CD8-positive, alpha-beta memory T cell (primary cell): ENCODE data around the gene CHD3. TPM values are rescaled to one million over a fixed set of nuclear protein-coding genes. Genes with fewer than 3 reads are reported as not detected.

ENCODE experiments used
- CTCF ChIA-PET: fragments of 350-600 bp; sonication (Branson Sonifier 250); formaldehyde crosslinking; loops from one replicate; lab custom pipeline; 2021; ENCODE audit warnings: antibody characterized with exemption; lab: Charles Lee
- POLR2A ChIA-PET: fragments of 350-600 bp; sonication (Branson Sonifier 250); formaldehyde crosslinking; loops from one replicate; lab custom pipeline; 2021; ENCODE audit warnings: antibody characterized with exemption; lab: Charles Lee
- DNase-seq, 5 donors: peaks; one replicate each; pipeline versions ENCODE4 v3.0.0 to v3.0.0-alpha.2; 2020 to 2022; ENCODE audit warnings: mixed read lengths in 1 of 5
- H3K27ac ChIP-seq: one replicate; pipeline ENCODE4 v1.7.0; 2013; ENCODE audit warnings: low read depth, mild to moderate bottlenecking, low read length, moderate library complexity
- H3K27me3 ChIP-seq: 2 replicates; pipeline ENCODE4 v1.7.0; 2013; ENCODE audit warnings: low read length, mild to moderate bottlenecking; ENCODE audit not compliant: insufficient read depth, poor library complexity, severe bottlenecking
- H3K36me3 ChIP-seq: 2 replicates; pipeline ENCODE4 v1.7.0; 2013; ENCODE audit warnings: mild to moderate bottlenecking, low read length, moderate library complexity; ENCODE audit not compliant: insufficient read depth
- H3K4me1 ChIP-seq: 2 replicates; pipeline ENCODE4 v1.7.0; 2013; ENCODE audit warnings: mild to moderate bottlenecking, low read length, moderate library complexity; ENCODE audit not compliant: insufficient read depth
- H3K4me3 ChIP-seq: 2 replicates; pipeline ENCODE4 v1.7.0; 2013; ENCODE audit warnings: mild to moderate bottlenecking, low read length
- H3K9me3 ChIP-seq: 2 replicates; pipeline ENCODE4 v1.7.0; 2013; ENCODE audit warnings: mild to moderate bottlenecking, low read length
- H3K27ac Mint-ChIP-seq, 8 donors: one replicate each; pipeline ENCODE4 v1.8.0; 2020 to 2021; ENCODE audit warnings: mixed read lengths in 8 of 8, mild to moderate bottlenecking in 6 of 8, inconsistent platforms in 3 of 8, moderate library complexity in 3 of 8
- H3K27me3 Mint-ChIP-seq, 2 donors: one replicate each; pipeline ENCODE4 v1.8.0; 2020 to 2021; ENCODE audit warnings: mixed read lengths in 2 of 2, mild to moderate bottlenecking in 1 of 2, moderate library complexity in 1 of 2
- H3K36me3 Mint-ChIP-seq, 3 donors: one replicate each; pipeline ENCODE4 v1.8.0; 2020 to 2021; ENCODE audit warnings: mixed read lengths in 3 of 3, inconsistent platforms in 1 of 3, mild to moderate bottlenecking in 1 of 3
- H3K4me1 Mint-ChIP-seq, 3 donors: one replicate each; pipeline ENCODE4 v1.8.0; 2020 to 2021; ENCODE audit warnings: mixed read lengths in 3 of 3, inconsistent platforms in 1 of 3, mild to moderate bottlenecking in 1 of 3
- H3K4me3 Mint-ChIP-seq, 7 donors: one replicate each; pipeline ENCODE4 v1.8.0; 2020 to 2021; ENCODE audit warnings: mixed read lengths in 7 of 7, mild to moderate bottlenecking in 6 of 7, moderate library complexity in 4 of 7, inconsistent platforms in 2 of 7
- H3K9me3 Mint-ChIP-seq, 5 donors: one replicate each; pipeline ENCODE4 v1.8.0; 2020 to 2022; ENCODE audit warnings: mixed read lengths in 5 of 5, mild to moderate bottlenecking in 3 of 5, moderate library complexity in 2 of 5, inconsistent platforms in 1 of 5
- polyA plus RNA-seq: library from polyadenylated mRNA; unstranded; fragments of 300-500 nt; fragmentation: Illumina TruSeq; gene quantifications from one replicate; pipeline ENCODE4 v1.2.3, GENCODE V29; 2021
- total RNA-seq, 2 experiments: library from RNA; stranded (reverse); gene quantifications; one replicate each; pipeline ENCODE4 v1.2.3, GENCODE V29; 2021

CHD3 gene
- total and polyA plus RNA-seq, 3 experiments from 2014 or later = 20.1 to 123 (median 116) TPM

GRCh38 chr17:7841915-7842379, 46.6 kb upstream of the CHD3 start:
- DNase-seq = peak; percentile 79 to 91 (median 81)
- ChIA-PET CTCF (interaction anchor here (1.0 to 1.8 kb wide), 3 partner anchors 9 to 147 kb away, joined by 3 to 5 read pairs (median 5); partner anchors contain the start of gene NAA38), POLR2A (interaction anchor here (0.6 to 4.8 kb wide), 5 partner anchors 7 to 156 kb away, joined by 3 to 44 read pairs (median 4); partner anchors contain the start of genes KDM6B, NAA38 and RNF227)
- H3K27me3 ChIP-seq = no peaks in the 10 kb centered on the region
- H3K9me3 Mint-ChIP-seq = peaks cover 0 to 5% (median 0%) of the 10 kb centered on the region in 5 donors
- H3K4me3 ChIP-seq = peak overlapping the region; percentile 92
- peak overlapping the region; percentile 99 for H3K27ac ChIP-seq
- no peaks in the 10 kb centered on the region for H3K9me3 ChIP-seq
- H3K4me1 ChIP-seq = peaks cover 57% of the 10 kb centered on the region
- peaks cover 0 to 18% of the 10 kb centered on the region in 2 donors for H3K27me3 Mint-ChIP-seq
- peak overlapping the region; percentile 97 to 100 (median 100) for H3K27ac Mint-ChIP-seq
- H3K36me3 ChIP-seq = no peaks in the 10 kb centered on the region
- H3K36me3 Mint-ChIP-seq = peaks cover 0 to 61% (median 0%) of the 10 kb centered on the region in 3 donors
- H3K4me1 Mint-ChIP-seq = peaks cover 63 to 72% (median 67%) of the 10 kb centered on the region in 3 donors
- H3K4me3 Mint-ChIP-seq = peak overlapping the region; percentile 84 to 99 (median 97)

GRCh38 chr17:7842380-7843256, 46.0 kb upstream of the CHD3 start:
- Histone ChIP-seq H3K9me3 (no peaks in the 10 kb centered on the region), H3K27me3 (no peaks in the 10 kb centered on the region), H3K4me1 (peaks cover 50% of the 10 kb centered on the region), H3K27ac (peak overlapping the region; percentile 99), H3K36me3 (no peaks in the 10 kb centered on the region), H3K4me3 (peak overlapping the region; percentile 92)
- ChIA-PET CTCF (interaction anchor here (1.0 to 1.8 kb wide), 5 partner anchors 8 to 14 kb away, joined by 3 to 9 read pairs (median 5); partner anchors contain the start of genes KDM6B and NAA38), POLR2A (interaction anchor here (0.6 to 4.8 kb wide), 5 partner anchors 8 to 157 kb away, joined by 3 to 44 read pairs (median 4); partner anchors contain the start of genes KDM6B, NAA38 and RNF227)
- Mint-ChIP-seq H3K4me3 (peak overlapping the region; percentile 84 to 99 (median 97)), H3K9me3 (peaks cover 0 to 5% (median 0%) of the 10 kb centered on the region in 5 donors), H3K36me3 (peaks cover 0 to 67% (median 0%) of the 10 kb centered on the region in 3 donors), H3K27me3 (peaks cover 0 to 15% of the 10 kb centered on the region in 2 donors), H3K27ac (peak overlapping the region; percentile 97 to 100 (median 100)), H3K4me1 (peaks cover 56 to 65% (median 60%) of the 10 kb centered on the region in 3 donors)
- peak; percentile 94 to 99 (median 95) for DNase-seq

DNA sequence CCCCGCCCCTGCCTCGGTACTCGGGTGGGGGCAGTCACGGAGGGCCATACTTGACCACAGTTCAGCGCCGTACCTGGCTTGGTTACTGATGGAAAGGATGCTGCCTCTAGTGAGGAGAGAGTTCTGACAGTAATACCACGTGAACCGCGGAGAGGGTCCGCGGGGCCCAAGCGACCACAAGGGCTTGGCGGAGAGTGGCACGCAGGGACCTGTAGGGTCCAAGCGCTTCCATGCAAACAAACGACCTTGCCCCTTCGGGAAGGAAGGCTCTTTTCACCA, 45.4 kb upstream of the CHD3 start:
- peak overlapping the region; percentile 92 for H3K4me3 ChIP-seq
- no peak for DNase-seq

GRCh38 chr17:7843536-7844291, 44.9 kb upstream of the CHD3 start:
- POLR2A ChIA-PET = interaction anchor here (0.6 to 4.8 kb wide), 4 partner anchors 9 to 360 kb away, joined by 3 to 44 read pairs (median 7); partner anchors contain the start of genes KDM6B, NAA38 and RNF227
- H3K9me3 ChIP-seq = no peaks in the 10 kb centered on the region
- H3K36me3 ChIP-seq = no peaks in the 10 kb centered on the region
- H3K4me3 Mint-ChIP-seq = peak overlapping the region; percentile 84 to 99 (median 97)
- peak overlapping the region; percentile 99 for H3K27ac ChIP-seq
- H3K4me1 Mint-ChIP-seq = peaks cover 49 to 57% (median 52%) of the 10 kb centered on the region in 3 donors
- CTCF ChIA-PET = interaction anchor here (1.1 to 1.8 kb wide), 4 partner anchors 8 to 12 kb away, joined by 3 to 9 read pairs (median 5); partner anchors contain the start of gene KDM6B
- no peaks in the 10 kb centered on the region for H3K27me3 ChIP-seq
- peaks cover 0 to 5% (median 0%) of the 10 kb centered on the region in 5 donors for H3K9me3 Mint-ChIP-seq
- peaks cover 0 to 72% (median 0%) of the 10 kb centered on the region in 3 donors for H3K36me3 Mint-ChIP-seq
- H3K27ac Mint-ChIP-seq = peak overlapping the region; percentile 97 to 100 (median 100)
- peak overlapping the region; percentile 92 for H3K4me3 ChIP-seq
- H3K27me3 Mint-ChIP-seq = peaks cover 0 to 15% of the 10 kb centered on the region in 2 donors
- peak; percentile 87 to 96 (median 93) for DNase-seq
- peaks cover 43% of the 10 kb centered on the region for H3K4me1 ChIP-seq

More for the DNA sequence above, 45.4 kb upstream of the CHD3 start:
- ChIA-PET CTCF (interaction anchor here (1.1 to 1.8 kb wide), 4 partner anchors 8 to 13 kb away, joined by 3 to 9 read pairs (median 5); partner anchors contain the start of gene KDM6B), POLR2A (interaction anchor here (1.1 to 4.8 kb wide), 4 partner anchors 8 to 73 kb away, joined by 4 to 44 read pairs (median 7); partner anchors contain the start of genes KDM6B, NAA38 and RNF227)
- peak overlapping the region; percentile 97 to 100 (median 100) for H3K27ac Mint-ChIP-seq
- Histone ChIP-seq H3K27ac (peak overlapping the region; percentile 99), H3K36me3 (no peaks in the 10 kb centered on the region), H3K4me1 (peaks cover 47% of the 10 kb centered on the region), H3K27me3 (no peaks in the 10 kb centered on the region), H3K9me3 (no peaks in the 10 kb centered on the region)
- H3K36me3 Mint-ChIP-seq = peaks cover 0 to 71% (median 0%) of the 10 kb centered on the region in 3 donors
- H3K4me3 Mint-ChIP-seq = peak overlapping the region; percentile 84 to 99 (median 97)
- H3K27me3 Mint-ChIP-seq = peaks cover 0 to 15% of the 10 kb centered on the region in 2 donors
- peaks cover 53 to 62% (median 56%) of the 10 kb centered on the region in 3 donors for H3K4me1 Mint-ChIP-seq
- peaks cover 0 to 5% (median 0%) of the 10 kb centered on the region in 5 donors for H3K9me3 Mint-ChIP-seq

GRCh38 chr17:7844292-7845154, 44.1 kb upstream of the CHD3 start:
- peak overlapping the region; percentile 84 to 99 (median 97) for H3K4me3 Mint-ChIP-seq
- H3K4me3 ChIP-seq = peak overlapping the region; percentile 86
- H3K27ac ChIP-seq = peak overlapping the region; percentile 99
- H3K36me3 ChIP-seq = no peaks in the 10 kb centered on the region
- H3K27me3 ChIP-seq = no peaks in the 10 kb centered on the region
- H3K4me1 Mint-ChIP-seq = peaks cover 41 to 50% (median 43%) of the 10 kb centered on the region in 3 donors
- POLR2A ChIA-PET = interaction anchor here (0.5 to 4.8 kb wide), 7 partner anchors 10 to 287 kb away, joined by 3 to 44 read pairs (median 3); partner anchors contain the start of genes CYB5D1, KDM6B, NAA38 and TP53
- peak; percentile 75 to 88 (median 82) for DNase-seq
- peak overlapping the region; percentile 97 to 100 (median 100) for H3K27ac Mint-ChIP-seq
- peaks cover 0 to 15% of the 10 kb centered on the region in 2 donors for H3K27me3 Mint-ChIP-seq
- peaks cover 0 to 75% (median 0%) of the 10 kb centered on the region in 3 donors for H3K36me3 Mint-ChIP-seq
- CTCF ChIA-PET = interaction anchor here (0.8 to 3.5 kb wide), 11 partner anchors 10 to 194 kb away, joined by 3 to 28 read pairs (median 3); partner anchors contain the start of genes ATP1B2, KDM6B and NAA38
- peaks cover 35% of the 10 kb centered on the region for H3K4me1 ChIP-seq
- H3K9me3 ChIP-seq = no peaks in the 10 kb centered on the region
- peaks cover 0 to 5% (median 0%) of the 10 kb centered on the region in 5 donors for H3K9me3 Mint-ChIP-seq

GRCh38 chr17:7845359-7846062, 43.1 kb upstream of the CHD3 start:
- H3K27ac Mint-ChIP-seq = peak overlapping the region; percentile 97 to 100 (median 100)
- Histone ChIP-seq H3K4me3 (peak overlapping the region; percentile 86), H3K9me3 (no peaks in the 10 kb centered on the region), H3K27me3 (no peaks in the 10 kb centered on the region), H3K27ac (peak overlapping the region; percentile 99), H3K4me1 (peaks cover 25% of the 10 kb centered on the region), H3K36me3 (no peaks in the 10 kb centered on the region)
- H3K27me3 Mint-ChIP-seq = peaks cover 0 to 15% of the 10 kb centered on the region in 2 donors
- peak in 1 of 5 donors; percentile 46 for DNase-seq
- H3K36me3 Mint-ChIP-seq = peaks cover 0 to 77% (median 0%) of the 10 kb centered on the region in 3 donors
- peak overlapping the region in 6 of 7 donors; percentile 84 to 97 (median 97) for H3K4me3 Mint-ChIP-seq
- peaks cover 33 to 49% (median 35%) of the 10 kb centered on the region in 3 donors for H3K4me1 Mint-ChIP-seq
- ChIA-PET CTCF (interaction anchor here (0.8 to 3.5 kb wide), 10 partner anchors 11 to 195 kb away, joined by 3 to 28 read pairs (median 3); partner anchors contain the start of genes ATP1B2, KDM6B and NAA38), POLR2A (interaction anchor here (1.2 to 4.8 kb wide), 4 partner anchors 11 to 160 kb away, joined by 3 to 44 read pairs (median 9); partner anchors contain the start of genes CYB5D1, KDM6B, NAA38 and TP53)
- H3K9me3 Mint-ChIP-seq = peaks cover 0 to 5% (median 0%) of the 10 kb centered on the region in 5 donors
